Motor neuron (in vitro differentiated cells): Measurements from ENCODE around the gene WNT1. TPM values are rescaled to one million over a fixed set of nuclear protein-coding genes. Genes with fewer than 3 reads are reported as not detected.

Source experiments
- ATAC-seq, 8 experiments: fragments of 200-7000 bp; cut with Tn5 transposase; replicated peaks in 6 of 8; 2 replicates each; pipeline ENCODE4 v1.8.0; 2021; ENCODE audit warnings: mild to moderate bottlenecking in 8 of 8, moderate library complexity in 8 of 8
- H3K27ac ChIP-seq, 2 donors: fragments of 250-450 bp; sonication (Bioruptor Pico); 2 replicates each; pipeline ENCODE4 v1.9.0; 2021; ENCODE audit warnings: antibody characterized with exemption in 2 of 2, mild to moderate bottlenecking in 2 of 2, moderate library complexity in 1 of 2
- H3K4me1 ChIP-seq, 2 donors: fragments of 250-450 bp; sonication (Bioruptor Pico); replicated peaks in 1 of 2; 2 replicates each; pipeline ENCODE4 v1.6.1; 2021; ENCODE audit warnings: antibody characterized with exemption in 2 of 2, mild to moderate bottlenecking in 2 of 2, moderate library complexity in 1 of 2
- H3K4me3 ChIP-seq, 5 donors: fragments of 250-450 bp; sonication (Bioruptor Pico); 2 replicates each; pipeline ENCODE4 v1.9.0; 2021; ENCODE audit warnings: antibody characterized with exemption in 5 of 5, mild to moderate bottlenecking in 5 of 5, moderate library complexity in 4 of 5
- WGBS, 10 experiments: fragments of 450-650 bp; shearing (Covaris generic); methylation state at CpG; one replicate each; pipeline ENCODE4 v1.0.0; 2022; 5-methylcytosine and 5-hydroxymethylcytosine counted together
- in situ Hi-C, 9 experiments: fragments of 400-800 bp; cut with MboI; loops; one replicate each; pipeline ENCODE4 v1.15.0; 2021; ENCODE audit warnings: low sequenced_read_pairs in 9 of 9, low pct_unique_long_range_greater_than_20kb in 2 of 9; ENCODE audit not compliant: unreplicated experiment in 9 of 9
- total RNA-seq, 8 experiments: library from RNA; unstranded; fragments of 300-600 nt; gene quantifications; 2 replicates each; pipeline versions ENCODE4 v1.2.3 to v1.2.4, GENCODE V29; 2022

The WNT1 gene
- total RNA-seq, 8 experiments from 2014 or later: 0.21 to 0.71 TPM; not detected in 6

- ATAC-seq: no peak
Measured at GRCh38 chr12:48978741-48979601, 849 bp downstream of the WNT1 start.

GRCh38 chr12:48979602-48980388 is 1.7 kb downstream of the WNT1 start:
- Histone ChIP-seq H3K27ac (no peak overlapping the region), H3K4me3 (peak overlapping the region in 1 of 5 donors; percentile 36), H3K4me1 (peaks cover 4 to 16% of the 10 kb centered on the region in 2 donors)
- no peak for ATAC-seq
- in situ Hi-C loops: no loop called here
- WGBS, 10 experiments: 0 to 13% (median 3%) methylated on average over 1 to 9 of the region's 55 CpGs; no CpG with 5 or more reads in 4 of the 10 experiments

More at GRCh38 chr12:48978741-48979601, 849 bp downstream of the WNT1 start:
- Histone ChIP-seq H3K4me3 (peak overlapping the region in 1 of 5 donors; percentile 13), H3K27ac (no peak overlapping the region), H3K4me1 (peaks cover 4 to 16% of the 10 kb centered on the region in 2 donors)
- 0 to 20% (median 9%) methylated on average over 1 to 13 of the region's 45 CpGs; no CpG with 5 or more reads in 3 of the 10 experiments for WGBS, 10 experiments
- in situ Hi-C loops: no loop called here

GRCh38 chr12:48980389-48980952 is 2.3 kb downstream of the WNT1 start:
- in situ Hi-C loops: no loop called here
- peaks cover 8 to 20% of the 10 kb centered on the region in 2 donors for H3K4me1 ChIP-seq
- peak in 2 of 8 experiments; percentile 6 to 23 for ATAC-seq
- peak overlapping the region in 2 of 5 donors; percentile 21 to 36 for H3K4me3 ChIP-seq
- 0 to 25% (median 7%) methylated on average over 1 to 42 of the region's 46 CpGs; no CpG with 5 or more reads in 4 of the 10 experiments for WGBS, 10 experiments
- no peak overlapping the region for H3K27ac ChIP-seq

GRCh38 chr12:48980953-48981756 is 3.0 kb downstream of the WNT1 start:
- Histone ChIP-seq H3K27ac (no peak overlapping the region), H3K4me1 (peaks cover 14 to 27% of the 10 kb centered on the region in 2 donors), H3K4me3 (peak overlapping the region; percentile 13 to 36 (median 19))
- ATAC-seq: peak; percentile 24 to 79 (median 70)
- WGBS, 10 experiments: 0 to 10% (median 2%) methylated on average over 2 to 63 of the region's 91 CpGs; no CpG with 5 or more reads in 2 of the 10 experiments
- in situ Hi-C loops: no loop called here

- peak overlapping the region in 2 of 5 donors; percentile 19 to 36 for H3K4me3 ChIP-seq
- H3K4me1 ChIP-seq: peaks cover 20 to 33% of the 10 kb centered on the region in 2 donors
- peak in 1 of 8 experiments; percentile 2 for ATAC-seq
- in situ Hi-C loops: no loop called here
- no peak overlapping the region for H3K27ac ChIP-seq
- 0 to 33% (median 0%) methylated on average over 1 to 5 of the region's 13 CpGs; no CpG with 5 or more reads in 6 of the 10 experiments for WGBS, 10 experiments
Measured at GRCh38 chr12:48981757-48982157, 3.6 kb downstream of the WNT1 start.

- H3K27ac ChIP-seq: no peak overlapping the region
- in situ Hi-C loops: no loop called here
- no peak for ATAC-seq
- WGBS, 10 experiments: 0 to 73% (median 32%) methylated on average over 1 to 6 of the region's 6 CpGs
- H3K4me1 ChIP-seq: peaks cover 28 to 41% of the 10 kb centered on the region in 2 donors
- H3K4me3 ChIP-seq: no peak overlapping the region
Measured at GRCh38 chr12:48982397-48983080, 4.4 kb downstream of the WNT1 start.

GRCh38 chr12:48985475-48985897 is 7.4 kb downstream of the WNT1 start:
- Histone ChIP-seq H3K4me1 (peaks cover 27 to 34% of the 10 kb centered on the region in 2 donors), H3K27ac (no peak overlapping the region), H3K4me3 (no peak overlapping the region)
- in situ Hi-C loops: no loop called here
- 50% methylated on average over 2 of the region's 10 CpGs; no CpG with 5 or more reads in 8 of the 10 experiments for WGBS, 10 experiments
- ATAC-seq: peak in 7 of 8 experiments; percentile 30 to 47 (median 40)

- in situ Hi-C loops: no loop called here
- Histone ChIP-seq H3K4me1 (peaks cover 25 to 31% of the 10 kb centered on the region in 2 donors), H3K27ac (no peak overlapping the region), H3K4me3 (no peak overlapping the region)
- WGBS, 10 experiments: 60 to 100% (median 90%) methylated on average over 1 to 2 of the region's 2 CpGs; no CpG with 5 or more reads in 6 of the 10 experiments
- peak in 1 of 8 experiments; percentile 1 for ATAC-seq
Measured at GRCh38 chr12:48985901-48986300, 7.8 kb downstream of the WNT1 start.

- 0 to 60% (median 33%) methylated on average over 1 to 4 of the region's 23 CpGs; no CpG with 5 or more reads in 5 of the 10 experiments for WGBS, 10 experiments
- H3K4me3 ChIP-seq: no peak overlapping the region
- peak in 5 of 8 experiments; percentile 56 to 65 (median 59) for ATAC-seq
- H3K4me1 ChIP-seq: peaks cover 25% of the 10 kb centered on the region in 2 donors
- in situ Hi-C loops: no loop called here
- no peak overlapping the region for H3K27ac ChIP-seq
Measured at GRCh38 chr12:48986720-48987291, 8.7 kb downstream of the WNT1 start.

- in situ Hi-C loops: no loop called here
- Histone ChIP-seq H3K4me3 (no peak overlapping the region), H3K27ac (no peak overlapping the region), H3K4me1 (peaks cover 25% of the 10 kb centered on the region in 2 donors)
- peak in 4 of 8 experiments; percentile 7 to 85 (median 51) for ATAC-seq
- WGBS, 10 experiments: 10 to 78% (median 40%) methylated on average over 1 to 11 of the region's 16 CpGs; no CpG with 5 or more reads in 1 of the 10 experiments
Measured at GRCh38 chr12:48988030-48988649, 10.0 kb downstream of the WNT1 start.

- no peak overlapping the region for H3K27ac ChIP-seq
- ATAC-seq: peak in 3 of 8 experiments; percentile 47 to 73 (median 58)
- in situ Hi-C loops: no loop called here
Measured at GRCh38 chr12:48990552-48990951, 12.4 kb downstream of the WNT1 start.

More at GRCh38 chr12:48990552-48990951, 12.4 kb downstream of the WNT1 start:
- peaks cover 20% of the 10 kb centered on the region in 2 donors for H3K4me1 ChIP-seq
- H3K4me3 ChIP-seq: no peak overlapping the region
